Left renal pelvis (tissue), 4 donors: ENCODE data around the gene DUT. TPM values are rescaled to one million over a fixed set of nuclear protein-coding genes. Genes with fewer than 3 reads are reported as not detected.

Experiments
- DNase-seq, 4 donors: peaks; one replicate each; pipeline ENCODE4 v3.0.0-alpha.2; 2013; ENCODE audit warnings: low read depth in 4 of 4, low spot score in 3 of 4
- polyA plus RNA-seq, 4 donors: library from polyadenylated mRNA; unstranded; fragments of 120-200 nt; gene quantifications; one replicate each; pipeline ENCODE4 v1.2.1, GENCODE V29; 2013; ENCODE audit not compliant: insufficient read length in 4 of 4

Gene DUT
- 100 to 1,000 TPM; 132 to 182 (median 160) TPM for polyA plus RNA-seq

- DNase-seq: peak; percentile 56 to 74 (median 64)
Measured at GRCh38 chr15:48330855-48331795, at the start of gene DUT. Gene DUT, plus strand, starts transcription at chr15:48331429. Its CDS starts 87 bp downstream, at chr15:48331516.

GRCh38 chr15:48281674-48282073 lies 49.6 kb upstream of the DUT start:
- DNase-seq: no peak

- no peak for DNase-seq
Measured at GRCh38 chr15:48282216-48282615, 49.0 kb upstream of the DUT start.

GRCh38 chr15:48283396-48284145 lies 47.7 kb upstream of the DUT start:
- DNase-seq: no peak

- peak; percentile 64 to 82 (median 74) for DNase-seq
Measured at GRCh38 chr15:48285329-48286214, 45.7 kb upstream of the DUT start.

GRCh38 chr15:48289628-48290027 lies 41.6 kb upstream of the DUT start:
- no peak for DNase-seq

GRCh38 chr15:48292458-48292857 lies 38.8 kb upstream of the DUT start:
- DNase-seq: no peak

- DNase-seq: no peak
Measured at GRCh38 chr15:48297668-48298067, 33.6 kb upstream of the DUT start.

- DNase-seq: no peak
Measured at GRCh38 chr15:48298914-48299313, 32.3 kb upstream of the DUT start.

- DNase-seq: no peak
Measured at GRCh38 chr15:48300038-48300437, 31.2 kb upstream of the DUT start.

GRCh38 chr15:48304398-48304797 lies 26.8 kb upstream of the DUT start:
- no peak for DNase-seq

GRCh38 chr15:48306639-48307038 lies 24.6 kb upstream of the DUT start:
- no peak for DNase-seq

GRCh38 chr15:48307586-48307985 lies 23.6 kb upstream of the DUT start:
- DNase-seq: no peak

GRCh38 chr15:48309740-48310139 lies 21.5 kb upstream of the DUT start:
- DNase-seq: no peak

GRCh38 chr15:48313216-48313615 lies 18.0 kb upstream of the DUT start:
- no peak for DNase-seq

GRCh38 chr15:48315041-48315440 lies 16.2 kb upstream of the DUT start:
- DNase-seq: no peak

- no peak for DNase-seq
Measured at GRCh38 chr15:48317221-48317620, 14.0 kb upstream of the DUT start.

GRCh38 chr15:48318131-48318530 lies 13.1 kb upstream of the DUT start:
- DNase-seq: no peak

GRCh38 chr15:48323294-48323693 lies 7.9 kb upstream of the DUT start:
- DNase-seq: no peak

GRCh38 chr15:48324949-48325348 lies 6.3 kb upstream of the DUT start:
- no peak for DNase-seq

GRCh38 chr15:48325400-48325799 lies 5.8 kb upstream of the DUT start:
- no peak for DNase-seq
